Erythroblast (primary cell): ENCODE results near the gene TMEM250.

Experiments used
- GATA1 ChIP-seq: IDR thresholded peaks from 2 replicates; pipeline ENCODE4 v1.6.1; 2011; ENCODE audit warnings: low read depth, mild to moderate bottlenecking, control low read depth, low read length, moderate library complexity
- POLR2A ChIP-seq: IDR thresholded peaks from 2 replicates; pipeline ENCODE4 v1.6.1; 2011; ENCODE audit warnings: mild to moderate bottlenecking, low read length

- peak; percentile 63 for TF ChIP-seq POLR2A
- no peak for TF ChIP-seq GATA1
Observed at GRCh38 chr9:136119061-136119882, 597 bp upstream of the TMEM250 start.
